ENCODE data around the gene ITGA5. TPM values are rescaled to one million over a fixed set of nuclear protein-coding genes. Genes with fewer than 3 reads are reported as not detected.

The ITGA5 gene
- total and polyA plus RNA-seq, 9 donors, result 32.6 to 100.0 (median 41.5) TPM

GRCh38 chr12:54388237-54389133, 30.6 kb downstream of the ITGA5 start:
- intact Hi-C loops (cut with DNase I), result no loop called here
- DNase-seq, result no peak
- peaks cover 10% of the 10 kb centered on the region for H3K4me1 ChIP-seq (ENCODE audit: insufficient read depth)
- H3K27me3 ChIP-seq, result no peaks in the 10 kb centered on the region
- H3K4me3 ChIP-seq, result no peak overlapping the region
- no peak overlapping the region for H3K27ac ChIP-seq
- H3K36me3 ChIP-seq, result no peaks in the 10 kb centered on the region
- 76 to 79% (median 78%) methylated on average over 4 of the region's 4 CpGs for WGBS, 3 donors
- TF ChIP-seq POLR2A (IDR thresholded peaks at IDR 0.05) (no peak), EP300 (IDR thresholded peaks at IDR 0.05) (no peak), CTCF (IDR thresholded peaks at IDR 0.05) (no peak)
- H3K9me3 ChIP-seq, result no peaks in the 10 kb centered on the region

DNA sequence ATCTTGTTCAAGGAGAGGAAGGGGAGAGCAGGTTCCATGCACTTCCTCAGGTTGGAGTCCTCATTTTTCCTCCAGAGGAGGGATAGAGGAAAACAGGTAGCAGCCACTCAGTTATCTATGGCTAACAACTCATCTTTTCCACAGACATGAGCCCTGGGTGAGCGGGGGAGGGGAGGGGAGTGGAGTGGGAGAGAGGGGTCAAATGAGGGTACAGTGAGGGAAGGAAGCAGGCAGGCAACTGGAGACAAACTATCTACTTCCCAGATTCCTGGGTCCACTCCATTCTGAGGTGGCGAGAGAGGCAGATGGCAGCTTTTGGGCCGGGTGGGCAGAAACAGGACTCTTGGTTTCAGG, 32.0 kb downstream of the ITGA5 start:
- Histone ChIP-seq H3K4me1 (ENCODE audit: insufficient read depth) (peaks cover 10% of the 10 kb centered on the region), H3K9me3 (no peaks in the 10 kb centered on the region), H3K4me3 (no peak overlapping the region), H3K27me3 (no peaks in the 10 kb centered on the region), H3K36me3 (no peaks in the 10 kb centered on the region), H3K27ac (no peak overlapping the region)
- no peak for TF ChIP-seq POLR2A (IDR thresholded peaks at IDR 0.05)
- no peak for TF ChIP-seq CTCF (IDR thresholded peaks at IDR 0.05)
- TF ChIP-seq EP300 (IDR thresholded peaks at IDR 0.05), result no peak
- WGBS, 3 donors, result 88 to 93% (median 90%) methylated on average over 3 of the region's 3 CpGs
- intact Hi-C loops (cut with DNase I), result no loop called here
- DNase-seq, result no peak

GRCh38 chr12:54386403-54387113, 32.5 kb downstream of the ITGA5 start:
- WGBS, 3 donors, result 84 to 92% (median 87%) methylated on average over 3 of the region's 3 CpGs
- intact Hi-C loops (cut with DNase I), result no loop called here
- no peak overlapping the region for H3K4me3 ChIP-seq
- no peaks in the 10 kb centered on the region for H3K36me3 ChIP-seq
- no peaks in the 10 kb centered on the region for H3K9me3 ChIP-seq
- no peak for TF ChIP-seq EP300 (IDR thresholded peaks at IDR 0.05)
- no peak for TF ChIP-seq CTCF (IDR thresholded peaks at IDR 0.05)
- TF ChIP-seq POLR2A (IDR thresholded peaks at IDR 0.05), result no peak
- no peaks in the 10 kb centered on the region for H3K27me3 ChIP-seq
- no peak for DNase-seq
- peaks cover 10% of the 10 kb centered on the region for H3K4me1 ChIP-seq (ENCODE audit: insufficient read depth)
- no peak overlapping the region for H3K27ac ChIP-seq

GRCh38 chr12:54385251-54385914, 33.7 kb downstream of the ITGA5 start:
- intact Hi-C loops (cut with DNase I), result no loop called here
- Histone ChIP-seq H3K27me3 (no peaks in the 10 kb centered on the region), H3K4me3 (no peak overlapping the region), H3K36me3 (no peaks in the 10 kb centered on the region), H3K4me1 (ENCODE audit: insufficient read depth) (peaks cover 8% of the 10 kb centered on the region), H3K9me3 (no peaks in the 10 kb centered on the region), H3K27ac (peak overlapping the region in 1 of 2 donors; percentile 47)
- no peak for TF ChIP-seq POLR2A (IDR thresholded peaks at IDR 0.05)
- no peak for TF ChIP-seq CTCF (IDR thresholded peaks at IDR 0.05)
- TF ChIP-seq EP300 (IDR thresholded peaks at IDR 0.05), result no peak
- 49 to 68% (median 58%) methylated on average over 9 to 10 of the region's 10 CpGs for WGBS, 3 donors
- no peak for DNase-seq
